HEK293 (cell line): ENCODE measurements around the gene DNAJC17.
A peak's percentile ranks its signal among the peaks of the same experiment; 100 is the strongest.

Experiments used
- CTCF ChIA-PET: fragments of 350-600 bp; formaldehyde crosslinking; extraction: SDS; loops from one replicate; lab custom pipeline; 2021; ENCODE audit warnings: antibody characterized with exemption; lab: Yijun Ruan, JAX
- POLR2A ChIA-PET: fragments of 300-600 bp; formaldehyde crosslinking; extraction: SDS; loops from one replicate; lab custom pipeline; 2020; ENCODE audit warnings: antibody characterized with exemption, inconsistent platforms; lab: Yijun Ruan, JAX
- H3K27ac ChIP-seq: fragments of 200-500 bp; sonication (Bioruptor generic); 2 replicates; pipeline ENCODE4 v1.5.1; 2014; ENCODE audit warnings: low read depth, low read length, control low read depth, inconsistent platforms; ENCODE audit errors: extremely low read depth
- H3K36me3 ChIP-seq, 2 experiments: fragments of 200-500 bp in 1 of 2; sonication (Bioruptor generic) in 1 of 2; 1 replicate in 1 of 2; 2 replicates in 1 of 2; pipeline ENCODE4 v1.5.1; 2014 to 2017; ENCODE audit warnings: inconsistent platforms in 2 of 2, low read length in 2 of 2; ENCODE audit not compliant: control insufficient read depth in 2 of 2, insufficient read depth in 1 of 2
- H3K4me1 ChIP-seq: fragments of 200-500 bp; sonication (Bioruptor generic); 2 replicates; pipeline ENCODE4 v1.5.1; 2014; ENCODE audit warnings: mild to moderate bottlenecking, low read length, inconsistent platforms; ENCODE audit not compliant: control insufficient read depth, insufficient read depth
- H3K4me3 ChIP-seq: 2 replicates; pipeline ENCODE4 v1.5.1; 2011; ENCODE audit warnings: low read depth, mild to moderate bottlenecking, control low read depth, low read length, moderate library complexity
- H3K9me3 ChIP-seq: fragments of 200-500 bp; sonication (Bioruptor generic); 2 replicates; pipeline ENCODE4 v1.5.1; 2014; ENCODE audit warnings: low read depth, low read length, inconsistent platforms; ENCODE audit not compliant: control insufficient read depth, insufficient read depth
- GLIS2 ChIP-seq: fragments of 450-650 bp; formaldehyde crosslinking; IDR thresholded peaks from 2 replicates; pipeline ENCODE4 v1.5.1; 2016; ENCODE audit warnings: missing biosample characterization, missing genetic modification characterization
- PRDM1 ChIP-seq: fragments of 450-650 bp; formaldehyde crosslinking; IDR thresholded peaks from 2 replicates; pipeline ENCODE4; 2016; ENCODE audit warnings: missing biosample characterization, missing genetic modification characterization
- PRDM10 ChIP-seq: fragments of 450-650 bp; formaldehyde crosslinking; IDR thresholded peaks from 2 replicates; pipeline ENCODE4 v1.5.1; 2016; ENCODE audit warnings: missing biosample characterization, missing genetic modification characterization
- SP2 ChIP-seq: fragments of 450-650 bp; formaldehyde crosslinking; IDR thresholded peaks from 2 replicates; pipeline ENCODE4 v1.5.1; 2016; ENCODE audit warnings: missing biosample characterization, missing genetic modification characterization
- ZBTB1 ChIP-seq: fragments of 450-650 bp; formaldehyde crosslinking; IDR thresholded peaks from 2 replicates; pipeline ENCODE4 v1.5.1; 2016; ENCODE audit warnings: missing biosample characterization, missing genetic modification characterization
- ZNF184 ChIP-seq: fragments of 450-650 bp; IDR thresholded peaks from 2 replicates; pipeline ENCODE4 v1.5.1; 2018; ENCODE audit warnings: missing biosample characterization, mild to moderate bottlenecking, missing genetic modification characterization
- ZNF362 ChIP-seq: fragments of 450-650 bp; formaldehyde crosslinking; IDR thresholded peaks from 2 replicates; pipeline ENCODE4 v1.5.1; 2016; ENCODE audit warnings: missing biosample characterization, missing genetic modification characterization
- ZNF366 ChIP-seq: fragments of 450-650 bp; formaldehyde crosslinking; conservative IDR thresholded peaks from 2 replicates; pipeline ENCODE4 v1.5.1; 2016; ENCODE audit warnings: missing biosample characterization, missing genetic modification characterization
- ZNF449 ChIP-seq: fragments of 450-650 bp; formaldehyde crosslinking; IDR thresholded peaks from 2 replicates; pipeline ENCODE4 v1.5.1; 2017; ENCODE audit warnings: missing biosample characterization, mild to moderate bottlenecking, missing genetic modification characterization, moderate library complexity
- ZNF544 ChIP-seq: fragments of 450-650 bp; formaldehyde crosslinking; IDR thresholded peaks from 2 replicates; pipeline ENCODE4 v1.5.0; 2017; ENCODE audit warnings: missing biosample characterization, missing genetic modification characterization
- ZNF600 ChIP-seq: fragments of 450-650 bp; formaldehyde crosslinking; IDR thresholded peaks from 2 replicates; pipeline ENCODE4 v1.5.1; 2016; ENCODE audit warnings: missing biosample characterization, missing genetic modification characterization

Gene DNAJC17

GRCh38 chr15:40846841-40847222 lies 39.6 kb upstream of the DNAJC17 start (continued):
- TF ChIP-seq ZNF449: no peak
- no peak for TF ChIP-seq ZNF544
- TF ChIP-seq GLIS2: peak; percentile 5; the same call in 1 of the 2 replicates
- TF ChIP-seq ZNF600 (tag by site-specific recombination): 0 out of 2 replicates have a peak, but pooled peaks have one; percentile 22

- Histone ChIP-seq H3K27ac (no peak overlapping the region), H3K4me1 (peaks cover 3% of the 10 kb centered on the region; the same call in 1 of the 2 replicates), H3K9me3 (no peaks in the 10 kb centered on the region), H3K36me3 (peaks cover 0 to 4% of the 10 kb centered on the region in 2 experiments; a peak in 2 of 3 replicates), H3K4me3 (peak overlapping the region; percentile 1)
- 0 out of 2 replicates have a peak, but pooled peaks have one; percentile 33 for TF ChIP-seq PRDM1 (tag by site-specific recombination)
- TF ChIP-seq SP2 (tag by site-specific recombination): peak; percentile 9; the same call in 1 of the 2 replicates
- TF ChIP-seq ZNF184: no peak
- TF ChIP-seq ZNF366 (tag by site-specific recombination): peak; percentile 24; the same call in 1 of the 2 replicates
- POLR2A ChIA-PET: interaction anchor here (0.6 to 1.4 kb wide), 3 partner anchors 28 to 351 kb away, joined by 3 to 5 read pairs (median 5); partner anchors contain the start of genes RHOV and VPS18
- CTCF ChIA-PET: interaction anchor here (0.6 to 5.2 kb wide), 4 partner anchors 12 to 49 kb away, joined by 3 to 63 read pairs (median 4); partner anchors contain the start of gene VPS18
These were observed 38.4 kb upstream of the DNAJC17 start for GRCh38 chr15:40845511-40846284.

GRCh38 chr15:40845036-40845435 lies 37.8 kb upstream of the DNAJC17 start:
- Histone ChIP-seq H3K27ac (no peak overlapping the region), H3K9me3 (no peaks in the 10 kb centered on the region), H3K36me3 (no peaks in the 10 kb centered on the region; a peak in 1 of 3 replicates), H3K4me1 (peaks cover 3% of the 10 kb centered on the region; the same call in 1 of the 2 replicates), H3K4me3 (peak overlapping the region; percentile 44)
- POLR2A ChIA-PET: interaction anchor here (1.1 to 1.4 kb wide), 3 partner anchors 29 to 49 kb away, joined by 3 to 7 read pairs (median 5); partner anchors contain the start of genes DNAJC17, RHOV, VPS18 and ZFYVE19
- CTCF ChIA-PET: interaction anchor here (0.6 to 2.7 kb wide), 6 partner anchors 12 to 95 kb away, joined by 3 to 24 read pairs (median 3); partner anchors contain the start of gene VPS18
- TF ChIP-seq ZBTB1 (tag by site-specific recombination): no peak
- TF ChIP-seq ZNF362 (tag by site-specific recombination): peak; percentile 89; the same call in 1 of the 2 replicates
- TF ChIP-seq PRDM10 (tag by site-specific recombination): no peak
